ENCODE data around the gene CAMTA1. TPM values are rescaled to one million over a fixed set of nuclear protein-coding genes. Genes with fewer than 3 reads are reported as not detected.

CAMTA1 gene
- total and polyA plus RNA-seq, 2 experiments from 2014 or later: 89.0 to 145 TPM

GRCh38 chr1:6848816-6849215 lies 63.6 kb downstream of the CAMTA1 start:
- H3K36me3 ChIP-seq (replicated peaks; ENCODE audit: insufficient read depth, low read depth): no peaks in the 10 kb centered on the region
- DNase-seq (ENCODE audit: low spot score): no peak
- H3K27ac ChIP-seq: no peak overlapping the region
- H3K79me2 ChIP-seq: peaks cover 20% of the 10 kb centered on the region
- H3K9me3 ChIP-seq (ENCODE audit: low read depth): no peaks in the 10 kb centered on the region
- no peaks in the 10 kb centered on the region for H4K20me1 ChIP-seq (ENCODE audit: insufficient read depth, poor library complexity, severe bottlenecking)
- H2AFZ ChIP-seq: no peak overlapping the region
- TF ChIP-seq EZH2phosphoT487 (IDR thresholded peaks at IDR 0.05; ENCODE audit: low read depth, severe bottlenecking, unreplicated experiment) (no peak), EZH2 (IDR thresholded peaks at IDR 0.05; ENCODE audit: borderline replicate concordance) (no peak)
- TF ChIP-seq, protein P1, sequence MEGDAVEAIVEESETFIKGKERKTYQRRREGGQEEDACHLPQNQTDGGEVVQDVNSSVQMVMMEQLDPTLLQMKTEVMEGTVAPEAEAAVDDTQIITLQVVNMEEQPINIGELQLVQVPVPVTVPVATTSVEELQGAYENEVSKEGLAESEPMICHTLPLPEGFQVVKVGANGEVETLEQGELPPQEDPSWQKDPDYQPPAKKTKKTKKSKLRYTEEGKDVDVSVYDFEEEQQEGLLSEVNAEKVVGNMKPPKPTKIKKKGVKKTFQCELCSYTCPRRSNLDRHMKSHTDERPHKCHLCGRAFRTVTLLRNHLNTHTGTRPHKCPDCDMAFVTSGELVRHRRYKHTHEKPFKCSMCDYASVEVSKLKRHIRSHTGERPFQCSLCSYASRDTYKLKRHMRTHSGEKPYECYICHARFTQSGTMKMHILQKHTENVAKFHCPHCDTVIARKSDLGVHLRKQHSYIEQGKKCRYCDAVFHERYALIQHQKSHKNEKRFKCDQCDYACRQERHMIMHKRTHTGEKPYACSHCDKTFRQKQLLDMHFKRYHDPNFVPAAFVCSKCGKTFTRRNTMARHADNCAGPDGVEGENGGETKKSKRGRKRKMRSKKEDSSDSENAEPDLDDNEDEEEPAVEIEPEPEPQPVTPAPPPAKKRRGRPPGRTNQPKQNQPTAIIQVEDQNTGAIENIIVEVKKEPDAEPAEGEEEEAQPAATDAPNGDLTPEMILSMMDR (IDR thresholded peaks at IDR 0.05; ENCODE audit: poor library complexity): no peak
- no peak overlapping the region for H3K4me2 ChIP-seq
- H3K4me1 ChIP-seq (ENCODE audit: insufficient read depth): no peaks in the 10 kb centered on the region
- WGBS (ENCODE audit: low lambda C conversion rate, missing lambda C conversion rate): 93% methylated on average over 3 of the region's 3 CpGs
- H3K4me3 ChIP-seq: no peak overlapping the region
- no peaks in the 10 kb centered on the region for H3K9me2 ChIP-seq (replicated peaks; ENCODE audit: insufficient read depth)
- H3K27me3 ChIP-seq: no peaks in the 10 kb centered on the region

- no peaks in the 10 kb centered on the region for H4K20me1 ChIP-seq (ENCODE audit: insufficient read depth, poor library complexity, severe bottlenecking)
- DNase-seq (ENCODE audit: low spot score): no peak
- no peaks in the 10 kb centered on the region for H3K36me3 ChIP-seq (replicated peaks; ENCODE audit: insufficient read depth, low read depth)
- no peaks in the 10 kb centered on the region for H3K9me3 ChIP-seq (ENCODE audit: low read depth)
- H3K4me3 ChIP-seq: no peak overlapping the region
- no peaks in the 10 kb centered on the region for H3K27me3 ChIP-seq
- no peaks in the 10 kb centered on the region for H3K9me2 ChIP-seq (replicated peaks; ENCODE audit: insufficient read depth)
- WGBS (ENCODE audit: low lambda C conversion rate, missing lambda C conversion rate): 95% methylated on average over 4 of the region's 4 CpGs
- H3K4me2 ChIP-seq: no peak overlapping the region
- H3K79me2 ChIP-seq: peaks cover 24% of the 10 kb centered on the region
- no peak for TF ChIP-seq EZH2 (IDR thresholded peaks at IDR 0.05; ENCODE audit: borderline replicate concordance)
- TF ChIP-seq EZH2phosphoT487 (IDR thresholded peaks at IDR 0.05; ENCODE audit: low read depth, severe bottlenecking, unreplicated experiment): no peak
- TF ChIP-seq, protein P1 (IDR thresholded peaks at IDR 0.05; ENCODE audit: poor library complexity): no peak
- no peak overlapping the region for H3K27ac ChIP-seq
- no peak overlapping the region for H2AFZ ChIP-seq
- no peaks in the 10 kb centered on the region for H3K4me1 ChIP-seq (ENCODE audit: insufficient read depth)
These were observed 65.3 kb downstream of the CAMTA1 start for GRCh38 chr1:6850537-6850936.

GRCh38 chr1:6852136-6852890 lies 67.1 kb downstream of the CAMTA1 start:
- Histone ChIP-seq H3K4me2 (no peak overlapping the region), H3K9me2 (replicated peaks; ENCODE audit: insufficient read depth) (no peaks in the 10 kb centered on the region), H3K4me3 (no peak overlapping the region), H3K36me3 (replicated peaks; ENCODE audit: insufficient read depth, low read depth) (no peaks in the 10 kb centered on the region), H3K27ac (no peak overlapping the region), H3K27me3 (no peaks in the 10 kb centered on the region), H3K9me3 (ENCODE audit: low read depth) (no peaks in the 10 kb centered on the region), H4K20me1 (ENCODE audit: insufficient read depth, poor library complexity, severe bottlenecking) (no peaks in the 10 kb centered on the region), H2AFZ (no peak overlapping the region), H3K79me2 (peaks cover 12% of the 10 kb centered on the region), H3K4me1 (ENCODE audit: insufficient read depth) (no peaks in the 10 kb centered on the region)
- DNase-seq (ENCODE audit: low spot score): no peak
- TF ChIP-seq EZH2phosphoT487 (IDR thresholded peaks at IDR 0.05; ENCODE audit: low read depth, severe bottlenecking, unreplicated experiment) (no peak), EZH2 (IDR thresholded peaks at IDR 0.05; ENCODE audit: borderline replicate concordance) (no peak)
- TF ChIP-seq, protein P1 (IDR thresholded peaks at IDR 0.05; ENCODE audit: poor library complexity): no peak
- WGBS (ENCODE audit: low lambda C conversion rate, missing lambda C conversion rate): 97% methylated on average over 6 of the region's 6 CpGs

Measured in hepatocyte (in vitro differentiated cells).